CD4-positive, alpha-beta T cell (primary cell): ENCODE results near the gene PDLIM7. TPM values are rescaled to one million over a fixed set of nuclear protein-coding genes. Genes with fewer than 3 reads are reported as not detected.

ENCODE experiments used
- ATAC-seq: fragments of 200-7000 bp; cut with Tn5 transposase; one replicate; pipeline ENCODE4 v1.10.0; 2022; ENCODE audit warnings: mild to moderate bottlenecking; ENCODE audit not compliant: poor library complexity
- CTCF ChIA-PET: fragments of 350-600 bp; sonication (Branson Sonifier 250); formaldehyde crosslinking; loops from one replicate; lab custom pipeline; 2021; ENCODE audit warnings: antibody characterized with exemption, inconsistent platforms; lab: Charles Lee
- POLR2A ChIA-PET: fragments of 350-600 bp; sonication (Branson Sonifier 250); formaldehyde crosslinking; loops from one replicate; lab custom pipeline; 2021; ENCODE audit warnings: antibody characterized with exemption, inconsistent platforms; lab: Charles Lee
- DNase-seq, 14 experiments: peaks; one replicate each; pipeline ENCODE4 v3.0.0-alpha.2; 2013 to 2020; ENCODE audit warnings: mixed read lengths in 2 of 14
- H3K27ac ChIP-seq, 2 donors: one replicate each; pipeline versions ENCODE4 v1.5.1 to v1.7.0; 2013; ENCODE audit warnings: low read length in 2 of 2, low read depth in 1 of 2, mild to moderate bottlenecking in 1 of 2
- H3K27me3 ChIP-seq, 2 experiments: 1 replicate in 1 of 2; 2 replicates in 1 of 2; pipeline versions ENCODE4 v1.6.1 to v1.7.0; 2013; ENCODE audit warnings: low read length in 2 of 2, control low read depth in 1 of 2, mild to moderate bottlenecking in 1 of 2, moderate library complexity in 1 of 2; ENCODE audit not compliant: insufficient read depth in 2 of 2, control insufficient read depth in 1 of 2
- H3K36me3 ChIP-seq: one replicate; pipeline ENCODE4 v1.6.1; 2013; ENCODE audit warnings: low read length, control low read depth; ENCODE audit not compliant: insufficient read depth
- H3K4me1 ChIP-seq: one replicate; pipeline ENCODE4 v1.6.1; 2013; ENCODE audit warnings: low read length, control low read depth; ENCODE audit not compliant: insufficient read depth
- H3K4me3 ChIP-seq: one replicate; pipeline ENCODE4 v1.5.1; 2013; ENCODE audit warnings: mild to moderate bottlenecking, low read length, moderate library complexity
- H3K9me3 ChIP-seq, 2 experiments: 1 replicate in 1 of 2; 2 replicates in 1 of 2; pipeline versions ENCODE4 v1.6.1 to v1.7.0; 2013; ENCODE audit warnings: low read length in 2 of 2, mild to moderate bottlenecking in 2 of 2, control low read depth in 1 of 2, moderate library complexity in 1 of 2; ENCODE audit not compliant: control insufficient read depth in 1 of 2, insufficient read depth in 1 of 2
- H3K27ac Mint-ChIP-seq: one replicate; pipeline ENCODE4 v1.8.0; 2020; ENCODE audit warnings: mixed read lengths
- H3K27me3 Mint-ChIP-seq: one replicate; pipeline ENCODE4 v1.8.0; 2021; ENCODE audit warnings: mixed read lengths
- H3K36me3 Mint-ChIP-seq: one replicate; pipeline ENCODE4 v1.8.0; 2021; ENCODE audit warnings: low read depth, mixed read lengths
- H3K4me1 Mint-ChIP-seq: one replicate; pipeline ENCODE4 v1.8.0; 2021; ENCODE audit warnings: low read depth, mixed read lengths
- H3K4me3 Mint-ChIP-seq: one replicate; pipeline ENCODE4 v1.8.0; 2020; ENCODE audit warnings: mild to moderate bottlenecking, mixed read lengths
- H3K9me3 Mint-ChIP-seq: one replicate; pipeline ENCODE4 v1.8.0; 2020; ENCODE audit warnings: mixed read lengths
- CTCF ChIP-seq: fragments of 200-600 bp; IDR thresholded peaks from one replicate; pipeline ENCODE4 v1.8.0; 2022; ENCODE audit warnings: antibody characterized with exemption, mild to moderate bottlenecking
- intact Hi-C, 2 experiments: fragments of 100-400 bp; cut with DNase I in 1 of 2; cut with micrococcal nuclease in 1 of 2; formaldehyde crosslinking; loops; one replicate each; pipeline versions ENCODE4 v1.15.1 to v1.9.0; 2023 to 2025; cut with DNase I, micrococcal nuclease
- total RNA-seq, 174 experiments: library from RNA in 2 of 174; stranded (reverse) in 2 of 174; gene quantifications; one replicate each; pipeline ENCODE4 v1.2.3 and lab custom pipeline; 2021 to 2026

The PDLIM7 gene
- total RNA-seq, 2 experiments from 2014 or later = 5.2 to 6.0 TPM

- no peaks in the 10 kb centered on the region for H3K9me3 Mint-ChIP-seq
- peak overlapping the region; percentile 88 for H3K27ac Mint-ChIP-seq
- peaks cover 65% of the 10 kb centered on the region for H3K4me1 Mint-ChIP-seq
- Histone ChIP-seq H3K4me3 (no peak overlapping the region), H3K27ac (peak overlapping the region; percentile 18 to 89), H3K27me3 (no peaks in the 10 kb centered on the region), H3K36me3 (peaks cover 45% of the 10 kb centered on the region), H3K4me1 (peaks cover 92% of the 10 kb centered on the region), H3K9me3 (no peaks in the 10 kb centered on the region)
- H3K36me3 Mint-ChIP-seq = peaks cover 60% of the 10 kb centered on the region
- no peak for TF ChIP-seq CTCF
- H3K27me3 Mint-ChIP-seq = no peaks in the 10 kb centered on the region
- intact Hi-C loops = no loop called here
- no peak overlapping the region for H3K4me3 Mint-ChIP-seq
- ATAC-seq (no peak), DNase-seq (peak in 2 of 14 experiments; percentile 11 to 38)
- ChIA-PET CTCF (interaction anchor here (1.5 to 16.6 kb wide), 4 partner anchors 11 to 53 kb away, joined by 6 to 352 read pairs (median 42); partner anchors contain the start of genes F12 and PFN3), POLR2A (interaction anchor here (0.6 to 15.3 kb wide), 6 partner anchors 11 to 87 kb away, joined by 3 to 661 read pairs (median 72); partner anchors contain the start of genes F12, GRK6 and PFN3)
These were observed 54.0 kb downstream of the PDLIM7 start for GRCh38 chr5:177443144-177443983.

DNA sequence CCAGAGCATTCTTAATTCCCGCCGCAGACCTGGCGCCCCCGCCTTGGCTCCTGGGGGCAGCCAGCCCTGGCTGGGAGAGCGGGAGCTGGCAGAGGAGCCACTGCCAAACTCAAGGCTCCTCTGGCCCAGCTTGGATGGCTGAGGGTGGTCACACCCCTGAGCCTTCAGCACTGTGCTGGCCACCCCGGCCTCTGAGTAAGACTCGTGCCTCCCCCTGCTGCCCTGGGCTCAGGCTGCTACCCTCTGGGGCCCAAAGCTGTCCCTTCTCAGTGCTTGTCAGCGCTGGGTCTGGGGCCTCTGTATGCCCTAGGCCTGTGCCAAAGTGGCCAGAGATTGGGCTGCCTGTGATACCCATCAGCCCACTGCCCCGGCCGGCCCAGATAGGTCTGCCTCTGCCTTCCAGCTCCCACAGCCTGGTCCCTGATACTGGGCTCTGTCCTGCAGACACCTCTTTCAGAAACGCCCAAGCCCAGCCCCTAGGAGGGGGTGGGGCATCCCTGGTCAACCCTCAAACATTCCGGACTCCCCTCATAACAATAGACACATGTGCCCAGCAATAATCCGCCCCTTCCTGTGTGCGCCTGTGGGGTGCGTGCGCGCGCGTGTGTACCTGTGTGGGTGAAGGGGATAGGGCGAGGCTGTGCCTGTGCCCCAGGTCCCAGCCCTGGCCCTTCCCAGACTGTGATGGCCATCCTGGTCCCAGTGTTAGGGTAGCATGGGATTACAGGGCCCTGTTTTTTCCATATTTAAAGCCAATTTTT, 55.2 kb downstream of the PDLIM7 start:
- intact Hi-C loops = no loop called here
- no peak for TF ChIP-seq CTCF
- Mint-ChIP-seq H3K4me1 (peaks cover 66% of the 10 kb centered on the region), H3K9me3 (no peaks in the 10 kb centered on the region), H3K36me3 (peaks cover 71% of the 10 kb centered on the region), H3K27me3 (no peaks in the 10 kb centered on the region), H3K4me3 (peak overlapping the region; percentile 12), H3K27ac (peak overlapping the region; percentile 88)
- Histone ChIP-seq H3K27me3 (no peaks in the 10 kb centered on the region), H3K36me3 (peaks cover 56% of the 10 kb centered on the region), H3K9me3 (no peaks in the 10 kb centered on the region), H3K4me1 (peaks cover 92% of the 10 kb centered on the region), H3K4me3 (no peak overlapping the region), H3K27ac (peak overlapping the region in 1 of 2 donors; percentile 78)
- peak in 1 of 14 experiments; percentile 20 for DNase-seq
- ChIA-PET CTCF (interaction anchor here (1.3 to 16.6 kb wide), 3 partner anchors 11 to 37 kb away, joined by 5 to 352 read pairs (median 61); partner anchors contain the start of genes F12 and PFN3), POLR2A (interaction anchor here (0.7 to 15.3 kb wide), 4 partner anchors 12 to 39 kb away, joined by 4 to 661 read pairs (median 260); partner anchors contain the start of genes F12, GRK6 and PFN3)
- ATAC-seq = no peak
